Non-pigmented ciliary epithelial cell (primary cell): ENCODE data around the gene EPG5.
A peak's percentile ranks its signal among the peaks of the same experiment; 100 is the strongest.

ENCODE experiments used
- DNase-seq: peaks from one replicate; pipeline ENCODE4 v3.0.0-alpha.2; 2010; ENCODE audit warnings: low read depth

EPG5 gene

DNA sequence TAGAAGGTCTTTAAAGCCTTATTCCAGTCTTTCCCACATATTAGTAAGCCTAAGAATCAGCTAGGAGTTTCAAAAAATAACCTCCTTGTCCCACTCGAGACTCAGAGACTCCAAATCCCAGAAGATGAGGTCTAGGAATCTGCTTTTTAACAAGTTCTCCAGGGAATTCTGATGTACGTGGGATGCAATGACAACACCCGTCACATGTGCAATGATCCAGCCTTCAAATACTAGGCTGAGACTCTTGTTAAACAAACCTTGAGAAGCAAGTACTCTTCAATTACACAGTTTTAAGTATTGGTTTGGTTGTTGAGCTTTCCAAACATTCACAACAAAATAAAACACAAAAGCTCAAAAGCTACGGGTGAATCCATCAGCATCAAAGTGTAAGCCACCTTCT lies 53.9 kb downstream of the EPG5 start:
- no peak for DNase-seq

DNA sequence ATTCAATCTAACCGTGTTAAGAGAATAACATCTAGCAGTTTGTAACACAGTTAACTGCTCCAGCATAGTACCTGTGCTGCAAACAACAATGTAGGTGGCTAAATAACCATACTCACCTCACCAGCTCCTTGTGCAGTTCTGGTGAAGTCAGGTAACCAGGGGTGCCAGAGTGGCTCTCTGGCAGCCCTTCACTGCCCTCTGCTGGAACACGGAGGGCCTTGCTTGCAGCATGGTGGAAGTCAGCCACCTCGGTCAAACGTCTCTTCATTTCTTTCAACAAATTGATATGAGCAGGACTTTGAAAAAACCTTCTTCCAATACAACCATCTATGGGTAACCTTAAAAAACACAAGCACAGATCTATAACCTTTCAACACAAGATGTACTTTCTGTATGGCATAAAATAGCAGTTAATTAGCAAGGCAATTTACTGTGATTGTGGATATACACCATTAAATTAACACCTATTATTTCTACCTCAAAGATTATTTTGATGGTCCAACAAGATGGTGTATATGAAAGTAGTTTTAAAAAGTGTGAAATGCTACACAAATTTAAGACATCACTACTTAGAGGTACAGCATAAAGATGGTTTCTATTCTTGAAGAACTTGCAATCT lies 56.6 kb downstream of the EPG5 start:
- DNase-seq = peak; percentile 8

DNA sequence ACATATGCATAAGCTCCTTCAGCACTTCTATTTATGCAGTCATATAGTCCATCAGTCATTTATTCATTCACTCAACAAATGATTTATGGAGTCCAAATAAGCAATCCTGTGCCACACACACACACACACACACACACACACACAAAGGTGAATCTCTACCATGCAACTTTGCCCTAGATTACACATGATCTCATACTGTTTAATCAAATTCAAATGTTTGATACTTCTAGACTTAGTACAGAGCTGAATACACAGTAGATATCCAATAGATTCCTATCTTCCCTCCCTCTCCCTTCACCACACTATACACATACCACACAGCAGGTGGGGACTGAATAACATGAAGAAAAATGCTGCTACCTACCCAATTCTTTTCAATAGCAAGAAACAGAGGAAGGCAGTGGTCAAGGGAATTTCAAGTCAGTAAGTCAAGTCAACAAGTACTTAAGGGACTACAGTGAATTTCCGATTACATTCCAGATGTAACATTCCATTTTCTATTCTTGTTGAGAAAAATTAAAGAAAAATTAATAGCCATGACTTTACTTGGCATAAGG lies 65.4 kb downstream of the EPG5 start:
- no peak for DNase-seq

DNA sequence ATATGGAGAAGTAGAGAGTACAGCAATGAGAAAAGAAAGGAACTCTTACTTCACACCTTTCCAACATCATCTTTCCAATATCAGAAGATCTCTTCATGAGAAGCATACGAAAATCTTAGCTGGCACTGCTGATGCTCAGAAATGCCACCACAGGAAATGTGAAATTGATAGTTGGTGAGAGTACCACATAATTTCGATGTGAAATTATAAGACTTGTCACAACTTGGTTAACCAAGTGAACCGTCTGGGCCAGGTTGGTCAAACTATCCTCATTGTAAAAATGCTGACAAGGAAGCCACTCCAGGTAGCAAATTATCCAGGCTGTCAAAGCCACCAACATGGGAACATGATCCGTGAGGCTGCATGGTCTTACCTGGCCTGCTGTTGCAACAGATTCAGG lies 66.5 kb downstream of the EPG5 start:
- DNase-seq = no peak

DNA sequence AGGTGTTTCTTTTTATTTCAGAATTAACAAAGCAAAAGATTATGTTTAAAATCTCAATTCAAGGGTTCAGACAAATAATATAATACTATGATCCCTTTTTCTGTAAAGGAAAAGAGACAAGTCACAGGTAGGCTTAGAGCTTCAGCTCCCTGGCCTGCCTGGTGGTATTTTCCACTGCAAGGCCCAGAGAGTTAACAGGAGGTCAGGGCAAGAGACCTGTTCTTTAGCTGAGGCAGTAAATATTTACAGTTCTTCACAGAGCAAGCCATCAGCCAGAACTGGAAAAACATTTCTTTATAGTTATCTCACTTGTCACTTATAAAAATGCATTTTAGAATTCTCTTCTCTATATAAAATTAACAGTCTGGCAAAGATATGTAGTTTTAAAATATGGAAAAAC lies 70.1 kb downstream of the EPG5 start:
- no peak for DNase-seq

DNA sequence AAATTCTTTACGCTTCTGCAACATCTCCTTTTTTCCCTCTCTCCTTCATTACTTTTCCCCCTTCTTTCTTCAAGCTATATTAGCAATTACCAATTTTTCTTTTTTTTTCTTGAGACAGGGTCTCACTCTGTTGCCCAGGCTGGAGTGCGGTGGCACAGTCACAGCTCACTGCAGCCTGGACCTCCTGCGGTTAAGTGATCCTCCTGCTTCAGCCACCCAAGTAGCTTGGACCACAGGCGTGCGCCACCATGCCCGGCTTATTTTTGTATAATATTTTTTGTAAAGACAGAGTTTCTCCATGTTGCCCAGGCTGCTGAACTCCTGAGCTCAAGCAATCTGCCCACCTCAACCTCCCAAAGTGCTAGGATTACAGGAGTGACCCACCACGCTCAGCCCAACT lies 70.7 kb downstream of the EPG5 start:
- no peak for DNase-seq

DNA sequence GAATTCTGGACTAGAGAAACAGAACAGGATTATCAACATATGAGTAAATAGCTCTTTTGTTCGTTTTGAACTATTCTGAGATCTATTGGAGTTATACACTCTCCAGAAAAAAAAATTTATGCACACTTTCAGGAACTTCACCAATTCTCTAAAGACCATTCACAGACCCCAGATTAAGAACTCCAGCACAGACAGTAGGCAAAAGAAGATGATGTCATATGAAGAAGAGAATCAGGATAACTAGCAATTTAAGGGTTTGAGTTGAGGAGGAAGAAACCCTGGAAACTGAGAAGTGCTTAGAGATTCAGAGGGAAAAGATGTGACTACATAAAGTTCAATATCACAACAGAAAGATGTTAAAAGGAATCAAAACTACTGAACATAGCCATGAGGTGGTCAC lies 71.8 kb downstream of the EPG5 start:
- no peak for DNase-seq

DNA sequence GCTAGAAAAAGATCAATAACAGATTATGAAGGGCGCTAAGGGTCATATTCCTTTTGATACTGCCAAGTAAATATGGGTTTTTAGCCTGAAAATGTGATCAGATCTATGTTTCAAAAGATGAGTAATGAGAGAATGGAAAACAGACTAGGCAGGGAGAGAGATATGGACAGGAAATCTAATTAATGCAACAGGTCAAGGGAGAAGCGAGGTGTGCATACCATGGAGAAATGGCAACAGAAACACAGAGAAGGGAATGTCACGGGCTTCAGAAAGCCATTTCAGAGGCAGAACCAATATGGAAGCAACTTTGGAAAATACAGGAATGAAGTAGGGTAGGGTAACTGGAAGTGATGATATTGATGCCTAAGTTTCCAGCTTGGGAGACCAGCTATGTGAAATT lies 72.3 kb downstream of the EPG5 start:
- DNase-seq = no peak

DNA sequence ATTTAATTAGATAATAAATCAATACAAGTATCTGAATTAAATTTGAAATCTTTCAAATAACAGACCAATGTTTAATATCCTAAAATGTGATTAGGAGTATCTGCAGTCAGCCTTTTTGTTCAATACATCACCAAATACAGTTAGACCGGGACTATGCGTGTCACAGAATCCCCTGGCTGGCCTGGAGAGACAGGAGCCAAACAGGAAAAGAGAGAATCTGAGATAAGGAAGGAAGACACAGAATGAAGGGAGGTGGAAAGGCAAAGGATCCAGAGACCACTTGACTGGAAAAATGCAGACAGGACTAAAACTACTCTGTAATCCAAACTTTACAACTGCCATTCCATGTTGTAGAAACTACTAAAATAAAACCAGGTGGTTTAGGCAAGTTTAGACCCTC lies 75.3 kb downstream of the EPG5 start:
- DNase-seq = no peak

DNA sequence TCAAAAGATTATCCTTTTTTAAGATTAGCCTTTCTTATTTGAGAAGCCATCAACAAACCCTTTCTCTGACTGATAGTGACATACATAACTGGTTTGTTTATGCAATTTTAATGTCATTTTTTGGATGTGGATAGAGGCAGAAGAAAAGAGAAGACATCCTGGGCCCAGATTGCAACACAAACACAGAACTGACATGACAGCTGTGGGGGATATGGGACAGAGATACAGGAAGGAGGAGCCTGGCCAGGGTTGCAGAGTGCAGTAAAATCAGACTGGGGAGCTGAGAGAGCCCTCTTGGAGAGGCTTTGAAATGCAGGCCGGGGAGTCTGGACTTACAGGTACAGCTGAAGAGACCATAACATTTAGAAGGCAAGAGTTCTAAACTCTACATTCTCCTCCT lies 76.5 kb downstream of the EPG5 start:
- DNase-seq = no peak

DNA sequence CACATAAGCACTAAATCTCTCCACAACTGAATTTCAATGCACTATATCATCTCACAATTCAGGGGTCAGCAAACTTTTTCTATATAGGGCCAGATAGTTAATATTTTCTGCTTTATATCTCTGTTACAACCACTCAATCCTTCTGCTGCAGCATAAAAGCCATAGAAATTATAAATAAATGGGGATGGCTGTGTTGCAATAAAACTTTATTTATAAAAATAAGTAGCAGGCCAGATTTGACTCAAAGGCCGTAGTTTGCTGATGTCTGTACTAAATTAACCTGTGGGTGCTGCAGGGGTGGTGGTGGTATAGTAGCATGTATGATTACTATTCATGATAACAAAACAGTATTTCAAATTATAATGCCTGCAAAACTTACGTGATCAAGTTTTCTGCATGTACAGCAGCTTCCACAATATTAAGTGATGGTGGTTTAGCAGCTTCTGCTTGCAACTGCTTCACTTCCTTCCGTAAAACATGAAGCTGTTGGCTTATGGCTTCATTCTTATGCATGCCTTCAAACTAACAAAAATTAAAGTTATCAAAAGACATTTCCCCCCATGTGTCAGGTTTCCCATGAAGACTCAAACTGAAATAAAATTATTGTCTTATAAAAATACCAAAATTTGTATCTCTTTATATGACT lies 77.6 kb downstream of the EPG5 start:
- DNase-seq = no peak

DNA sequence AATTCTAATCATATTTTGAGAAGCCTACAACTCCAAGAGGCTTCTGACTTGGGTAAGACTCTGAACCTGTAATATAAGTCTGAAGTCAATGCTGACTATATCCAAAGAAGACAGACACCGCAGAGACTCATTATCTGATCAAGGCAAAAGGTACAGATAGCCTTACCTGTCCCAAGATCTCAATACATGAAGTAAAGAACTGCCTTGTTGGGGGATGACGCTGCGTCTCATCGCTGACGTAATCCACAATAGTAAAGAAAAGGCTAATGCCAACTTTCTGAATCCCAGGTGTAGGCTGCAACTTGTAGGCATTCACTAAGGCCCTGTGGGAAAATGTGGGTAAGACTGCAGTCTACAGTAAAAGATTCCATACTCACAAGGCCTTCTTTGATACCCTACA lies 79.5 kb downstream of the EPG5 start:
- DNase-seq = no peak

DNA sequence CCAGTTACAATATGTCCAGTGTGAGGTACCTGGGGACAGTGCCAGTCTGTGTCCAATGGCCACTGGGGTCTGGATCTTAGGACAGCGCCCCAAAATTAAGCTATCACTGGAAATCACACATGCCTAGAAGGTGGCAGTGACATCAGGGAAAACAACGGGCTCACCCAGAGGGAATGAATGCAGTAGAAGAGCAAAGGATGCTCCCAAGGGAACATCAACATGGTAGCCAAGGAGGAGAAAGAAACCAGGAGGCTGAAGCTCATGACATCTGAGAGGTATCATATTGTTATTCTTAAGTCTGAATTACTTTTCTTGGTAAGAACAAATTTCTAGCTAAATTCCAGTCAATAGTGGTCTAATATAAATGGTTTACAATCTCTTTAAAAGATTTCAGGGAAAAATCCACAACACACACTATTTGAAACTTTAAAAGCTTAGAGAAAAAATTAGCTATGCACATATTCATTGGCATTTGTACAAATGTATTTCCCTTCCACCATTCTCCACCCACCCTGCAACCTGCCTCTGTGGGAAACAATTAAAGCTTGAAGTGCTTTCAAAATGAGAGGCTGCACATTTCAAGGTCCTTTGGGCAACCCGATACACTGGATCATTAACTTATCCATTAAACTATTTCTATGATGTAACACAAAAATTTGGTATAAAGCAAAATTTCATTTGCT lies 86.1 kb downstream of the EPG5 start:
- DNase-seq = no peak

DNA sequence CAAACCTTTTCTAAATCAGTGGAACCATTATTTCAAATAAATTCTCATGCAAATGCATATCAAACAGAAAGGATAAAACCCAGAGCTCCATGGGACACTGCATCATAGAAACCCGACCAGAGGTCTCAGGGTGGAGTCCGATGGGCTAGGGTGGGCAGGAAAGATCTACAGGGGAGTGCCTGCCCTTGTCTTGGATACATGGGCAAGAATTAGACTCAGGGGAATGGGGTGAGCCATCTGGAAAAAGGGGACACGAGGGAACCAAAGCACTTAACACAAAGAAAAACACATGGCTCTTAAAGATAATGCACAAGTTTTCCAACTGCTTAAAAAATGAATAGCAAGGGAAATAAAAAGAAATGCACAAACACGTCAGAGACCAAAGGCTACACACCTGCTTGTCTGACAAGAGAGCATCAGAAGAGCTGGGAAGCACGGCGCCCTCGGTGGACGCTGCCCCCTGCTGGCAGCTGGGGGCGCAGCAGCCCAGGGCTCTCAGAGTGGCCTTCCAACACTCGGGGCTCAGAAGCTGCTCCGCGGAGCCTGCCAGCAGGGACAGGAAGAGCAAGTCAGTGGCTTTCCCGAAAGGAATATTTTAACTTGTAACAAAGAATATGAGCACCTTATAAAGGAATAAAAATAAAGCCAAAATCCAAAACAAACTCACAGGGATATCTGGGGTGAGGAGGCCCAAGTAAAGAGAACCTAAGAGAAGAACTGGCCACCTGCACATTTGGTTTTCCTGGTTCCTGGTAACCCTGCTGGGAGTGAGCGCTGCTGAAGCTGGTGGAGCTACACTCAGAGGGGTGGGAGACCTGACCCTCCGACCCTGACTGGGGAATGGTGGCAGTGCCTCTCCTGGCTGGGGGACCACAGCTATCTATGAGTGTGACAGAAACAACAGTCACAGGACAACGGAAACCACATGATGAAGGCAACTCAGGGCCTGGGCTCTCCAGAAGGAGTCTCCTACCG lies 87.2 kb downstream of the EPG5 start:
- no peak for DNase-seq

DNA sequence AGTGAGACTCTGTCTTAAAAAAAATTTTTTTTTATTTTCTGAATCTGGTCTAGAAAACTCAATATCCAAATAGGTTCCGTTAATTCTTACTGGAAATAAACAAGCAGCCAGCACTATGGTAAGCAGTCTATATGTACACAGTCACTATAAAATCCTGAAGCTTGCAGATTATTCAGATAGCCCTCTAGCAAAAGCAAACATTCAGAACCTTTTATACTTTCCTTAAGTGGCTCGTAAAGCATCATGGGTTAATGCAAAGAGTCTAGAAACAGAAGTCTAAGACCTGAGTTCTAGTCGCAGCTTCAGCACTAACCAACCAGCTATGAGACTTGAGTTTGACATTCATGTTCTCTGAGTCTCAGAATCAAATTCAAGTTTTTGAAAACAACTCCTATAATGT lies 89.7 kb downstream of the EPG5 start:
- DNase-seq = no peak

DNA sequence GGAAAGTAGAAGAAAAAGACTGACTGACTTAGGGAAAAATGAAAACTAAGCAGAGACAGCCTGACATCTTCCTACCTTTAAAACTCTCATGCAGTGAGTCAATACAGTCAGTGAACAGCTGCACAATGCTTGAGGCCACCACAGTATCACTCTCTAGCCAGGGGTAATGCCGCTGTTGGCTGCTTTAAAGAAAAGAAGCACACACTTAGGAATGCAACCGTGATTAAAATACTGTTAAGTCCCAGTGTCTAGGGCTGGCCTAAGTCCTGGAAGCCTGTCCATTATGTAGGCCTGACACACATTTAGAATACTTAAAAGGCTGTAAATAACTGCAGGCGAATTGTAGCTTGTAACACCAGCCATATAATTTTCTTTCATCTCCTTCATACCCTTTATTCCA lies 91.0 kb downstream of the EPG5 start:
- no peak for DNase-seq

DNA sequence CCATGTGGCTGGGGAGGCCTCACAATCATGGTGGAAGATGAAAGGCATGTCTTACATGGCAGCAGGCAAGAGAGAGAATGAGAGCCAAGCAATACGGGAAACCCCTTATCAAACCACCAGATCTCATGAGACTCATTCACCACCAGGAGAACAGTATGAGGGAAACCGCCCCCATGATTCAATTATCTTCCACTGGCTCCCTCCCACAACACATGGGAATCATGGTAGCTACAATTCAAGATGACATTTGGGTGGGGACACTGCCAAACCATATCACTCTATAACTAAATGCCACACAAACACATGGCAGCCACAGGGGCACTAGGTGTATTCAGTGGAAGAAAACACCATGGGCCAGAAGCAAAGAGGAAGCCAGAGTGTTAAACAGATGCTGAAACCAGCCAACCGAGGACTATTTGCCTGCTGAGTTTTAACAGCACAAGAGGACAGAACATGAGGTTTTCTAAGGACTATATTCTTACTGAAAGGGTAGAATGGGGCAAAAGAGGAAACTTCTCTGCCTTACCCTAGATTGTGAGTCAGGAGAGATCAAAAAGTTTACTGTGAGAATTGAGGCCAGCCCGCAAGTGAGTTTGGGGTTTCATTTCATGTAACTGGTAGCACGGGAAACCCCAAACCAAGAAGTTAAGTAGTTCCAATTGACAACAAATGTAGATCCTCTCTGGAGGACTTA lies 92.5 kb downstream of the EPG5 start:
- no peak for DNase-seq

DNA sequence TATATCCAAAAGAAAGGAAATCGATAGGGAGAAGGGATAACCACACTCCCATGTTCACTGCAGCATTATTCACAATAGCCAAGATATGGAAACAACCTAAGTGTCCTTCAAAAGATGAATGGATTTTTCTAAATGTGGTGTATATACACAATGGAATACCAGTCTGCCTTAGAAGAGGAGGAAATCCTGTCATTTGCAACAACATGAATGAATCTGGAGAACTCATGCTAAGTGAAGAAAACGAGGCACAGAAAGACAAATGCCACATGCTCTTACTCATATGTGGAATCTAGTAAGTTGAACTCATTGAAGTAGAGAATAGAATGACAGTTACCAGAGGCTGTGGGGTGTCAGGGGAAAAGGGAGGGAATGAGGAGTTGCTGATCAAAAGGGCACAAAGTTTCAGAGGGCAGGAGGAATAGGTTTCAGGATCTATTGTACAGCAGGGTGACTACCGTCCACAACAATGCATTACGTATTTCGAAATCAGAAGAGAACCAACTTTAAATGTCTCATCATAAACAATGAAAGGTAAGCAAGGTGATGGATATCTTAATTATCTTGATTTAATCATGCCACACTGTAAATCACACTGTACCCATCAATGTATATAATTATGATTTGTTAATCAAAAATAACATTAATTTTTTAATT lies 95.6 kb downstream of the EPG5 start:
- DNase-seq = no peak

DNA sequence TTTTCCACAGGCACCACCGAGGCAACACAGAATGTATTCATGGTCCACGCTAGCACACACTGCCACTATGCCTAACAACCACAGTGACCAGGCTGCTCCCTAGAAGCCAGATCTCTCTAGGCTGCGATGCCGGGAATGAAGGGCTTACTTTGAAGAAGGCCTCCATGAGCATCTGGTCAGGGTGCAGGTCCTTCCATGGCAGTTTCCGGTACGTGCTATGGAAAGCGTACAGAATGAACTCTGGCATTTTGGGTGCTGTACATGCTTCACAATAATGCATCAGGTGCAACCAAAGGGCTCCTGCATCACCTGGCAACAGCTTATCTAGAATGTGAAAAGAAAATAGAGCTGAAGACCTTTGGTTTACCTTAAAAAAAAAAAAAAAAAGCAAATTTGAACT lies 96.7 kb downstream of the EPG5 start:
- no peak for DNase-seq

DNA sequence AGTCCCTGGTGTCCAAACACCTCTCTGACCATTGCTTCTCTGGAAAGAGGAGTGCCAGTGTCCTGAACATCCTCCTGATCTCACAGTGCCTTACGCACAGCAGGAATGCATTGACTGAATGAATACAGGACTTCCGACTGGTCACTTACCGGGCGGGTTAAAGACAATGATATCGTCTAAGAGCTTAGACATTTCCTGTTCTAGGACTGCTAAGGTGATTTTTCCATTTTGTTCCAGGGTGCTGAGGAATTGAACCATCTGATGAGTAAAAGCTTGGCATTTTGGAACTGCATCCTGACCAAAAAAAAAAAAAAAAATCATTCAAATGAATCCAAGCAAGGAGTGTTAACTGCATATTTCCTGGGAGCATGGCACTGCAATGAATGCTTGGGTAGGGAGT lies 101.7 kb downstream of the EPG5 start:
- no peak for DNase-seq

DNA sequence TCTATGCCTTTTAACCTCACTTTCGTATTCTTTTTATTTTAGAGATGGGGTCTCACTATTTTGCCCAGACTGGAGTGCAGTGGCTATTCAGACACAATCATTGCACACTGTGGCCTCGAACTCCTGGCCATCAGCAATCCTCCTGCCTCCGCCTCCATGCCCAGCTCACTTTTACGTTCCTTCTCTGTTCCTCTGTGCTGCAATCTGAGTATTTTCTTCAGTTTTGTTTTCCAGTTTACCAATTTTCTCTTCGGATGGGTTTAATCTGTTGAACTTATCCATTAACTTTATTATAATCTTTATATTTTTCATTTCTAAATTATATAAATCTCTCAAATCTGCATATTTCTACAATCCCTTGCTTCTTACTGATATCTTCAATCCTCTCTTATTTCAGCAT lies 103.0 kb downstream of the EPG5 start:
- no peak for DNase-seq
